H1 (cell line): ENCODE data around the gene CMSS1. TPM values are rescaled to one million over a fixed set of nuclear protein-coding genes. Genes with fewer than 3 reads are reported as not detected.

Source experiments
- CTCF ChIA-PET: fragments of 300-600 bp; sonication (Branson Sonifier 250); formaldehyde crosslinking; loops from one replicate; lab custom pipeline; 2021; ENCODE audit not compliant: partially characterized antibody; lab: Charles Lee
- POLR2A ChIA-PET: fragments of 300-600 bp; sonication (Branson Sonifier 250); formaldehyde crosslinking; loops from one replicate; lab custom pipeline; 2021; ENCODE audit warnings: inconsistent platforms; ENCODE audit not compliant: partially characterized antibody; lab: Charles Lee
- DNase-seq, 2 experiments: peaks; one replicate each; pipeline versions ENCODE4 v3.0.0 to v3.0.0-alpha.2; 2010 to 2022; ENCODE audit warnings: low spot score in 2 of 2, low read depth in 1 of 2, mixed read lengths in 1 of 2
- FAIRE-seq: peaks from 2 replicates; lab custom pipeline; 2011; peaks lifted over from hg19 to GRCh38; lab: Jason Lieb, UNC
- H2AFZ ChIP-seq: 2 replicates; pipeline ENCODE4 v1.8.1; 2012; ENCODE audit warnings: low read length, inconsistent platforms
- H2AK5ac ChIP-seq: 2 replicates; pipeline ENCODE4 v1.6.1; 2013; ENCODE audit warnings: low read depth, low read length
- H2BK120ac ChIP-seq: replicated peaks from 2 replicates; pipeline ENCODE3; 2013; ENCODE audit warnings: low read depth, low read length, inconsistent platforms
- H2BK12ac ChIP-seq: 2 replicates; pipeline ENCODE4 v1.6.1; 2013; ENCODE audit warnings: low read depth, low read length
- H2BK15ac ChIP-seq: 2 replicates; pipeline ENCODE4 v1.6.1; 2013; ENCODE audit warnings: low read length
- H2BK20ac ChIP-seq: 2 replicates; pipeline ENCODE4 v1.6.1; 2013; ENCODE audit warnings: low read length
- H2BK5ac ChIP-seq: 2 replicates; pipeline ENCODE4 v1.6.1; 2013; ENCODE audit warnings: low read depth, low read length
- H3K14ac ChIP-seq: 2 replicates; pipeline ENCODE4 v1.6.1; 2013; ENCODE audit warnings: inconsistent platforms; ENCODE audit not compliant: insufficient read length
- H3K18ac ChIP-seq: 2 replicates; pipeline ENCODE4 v1.6.1; 2013; ENCODE audit warnings: low read length; ENCODE audit errors: extremely low read depth
- H3K23ac ChIP-seq: 2 replicates; pipeline ENCODE4 v1.6.1; 2013; ENCODE audit warnings: inconsistent platforms; ENCODE audit not compliant: insufficient read length
- H3K23me2 ChIP-seq: 2 replicates; pipeline ENCODE4 v1.6.1; 2013; ENCODE audit warnings: low read depth, low read length
- H3K27ac ChIP-seq: 2 replicates; pipeline ENCODE4 v1.6.1; 2011; ENCODE audit warnings: low read depth, low read length, inconsistent platforms
- H3K27me3 ChIP-seq, 4 experiments: replicated peaks in 1 of 4; 1 replicate in 1 of 4; 2 replicates in 3 of 4; pipeline versions ENCODE4 v1.6.1 to v1.8.1; 2011 to 2013; ENCODE audit warnings: low read length in 3 of 4, mild to moderate bottlenecking in 3 of 4, inconsistent platforms in 2 of 4, mixed read lengths in 2 of 4, moderate library complexity in 1 of 4; ENCODE audit not compliant: control insufficient read depth in 3 of 4, insufficient read depth in 3 of 4; ENCODE audit errors: extremely low read depth in 1 of 4
- H3K36me3 ChIP-seq, 4 experiments: 2 replicates each; pipeline versions ENCODE4 v1.6.1 to v1.8.1; 2011 to 2013; ENCODE audit warnings: mild to moderate bottlenecking in 4 of 4, low read length in 3 of 4, moderate library complexity in 2 of 4, control low read depth in 1 of 4, inconsistent platforms in 1 of 4; ENCODE audit not compliant: insufficient read depth in 4 of 4, control insufficient read depth in 2 of 4
- H3K4ac ChIP-seq: replicated peaks from 2 replicates; pipeline ENCODE3; 2013; ENCODE audit warnings: low read length, low read depth, mixed read lengths, inconsistent platforms; ENCODE audit not compliant: insufficient read length
- H3K4me1 ChIP-seq, 4 experiments: replicated peaks in 1 of 4; 1 replicate in 1 of 4; 2 replicates in 3 of 4; pipeline versions ENCODE4 v1.6.1 to v1.8.1; 2011 to 2013; ENCODE audit warnings: low read length in 3 of 4, inconsistent platforms in 2 of 4, mixed read lengths in 1 of 4; ENCODE audit not compliant: insufficient read depth in 4 of 4, control insufficient read depth in 3 of 4
- H3K4me2 ChIP-seq, 2 experiments: 2 replicates each; pipeline versions ENCODE4 v1.6.1 to v1.8.1; 2011 to 2013; ENCODE audit warnings: low read depth in 2 of 2, low read length in 2 of 2, control low read depth in 1 of 2, inconsistent platforms in 1 of 2, mild to moderate bottlenecking in 1 of 2; ENCODE audit not compliant: insufficient read depth in 1 of 2
- H3K4me3 ChIP-seq, 4 experiments: fragments of 200-600, 300-600 bp in 1 of 4; sonication (generic), shearing (Covaris generic), sonication (Bioruptor Twin) in 1 of 4; 2 replicates each; pipeline versions ENCODE4 v1.5.1 to v1.8.1; 2011 to 2016; ENCODE audit warnings: low read length in 4 of 4, low read depth in 3 of 4, control low read depth in 2 of 4, inconsistent platforms in 2 of 4, mild to moderate bottlenecking in 2 of 4, mixed read lengths in 1 of 4, moderate library complexity in 1 of 4; ENCODE audit not compliant: insufficient read depth in 2 of 4; ENCODE audit errors: extremely low read depth in 1 of 4
- H3K56ac ChIP-seq: replicated peaks from 2 replicates; pipeline ENCODE3; 2013; ENCODE audit warnings: low read depth, mild to moderate bottlenecking, mixed read lengths, low read length, inconsistent platforms; ENCODE audit not compliant: insufficient read length
- H3K79me1 ChIP-seq: 2 replicates; pipeline ENCODE4 v1.6.1; 2013; ENCODE audit warnings: low read depth, low read length, control low read depth
- H3K79me2 ChIP-seq, 2 experiments: 2 replicates each; pipeline versions ENCODE4 v1.6.1 to v1.8.1; 2012 to 2013; ENCODE audit warnings: low read length in 2 of 2, mild to moderate bottlenecking in 2 of 2, inconsistent platforms in 1 of 2; ENCODE audit not compliant: insufficient read depth in 2 of 2, control insufficient read depth in 1 of 2
- H3K9ac ChIP-seq, 4 experiments: replicated peaks in 1 of 4; 1 replicate in 1 of 4; 2 replicates in 3 of 4; pipeline versions ENCODE4 v1.6.1 to v1.8.1; 2011 to 2013; ENCODE audit warnings: low read depth in 3 of 4, low read length in 3 of 4, control low read depth in 2 of 4, mild to moderate bottlenecking in 2 of 4, moderate library complexity in 2 of 4, inconsistent platforms in 1 of 4; ENCODE audit errors: extremely low read depth in 1 of 4
- H3K9me3 ChIP-seq, 2 experiments: 2 replicates each; pipeline versions ENCODE4 v1.6.1 to v1.8.1; 2012 to 2013; ENCODE audit warnings: mild to moderate bottlenecking in 2 of 2, moderate library complexity in 2 of 2, control low read depth in 1 of 2, inconsistent platforms in 1 of 2, low read depth in 1 of 2, low read length in 1 of 2, mixed read lengths in 1 of 2; ENCODE audit not compliant: insufficient read depth in 2 of 2
- H4K20me1 ChIP-seq, 2 experiments: replicated peaks in 1 of 2; 2 replicates each; pipeline versions ENCODE3 to v1.8.1; 2011 to 2013; ENCODE audit warnings: inconsistent platforms in 2 of 2, low read length in 2 of 2, mild to moderate bottlenecking in 1 of 2; ENCODE audit not compliant: insufficient read depth in 2 of 2, control insufficient read depth in 1 of 2
- H4K5ac ChIP-seq: 2 replicates; pipeline ENCODE4 v1.6.1; 2013; ENCODE audit warnings: low read length, low read depth, mixed read lengths, inconsistent platforms; ENCODE audit not compliant: insufficient read length
- H4K8ac ChIP-seq: 2 replicates; pipeline ENCODE4 v1.8.0; 2013; ENCODE audit warnings: mild to moderate bottlenecking, moderate library complexity, low read length, inconsistent platforms; ENCODE audit not compliant: insufficient read depth; ENCODE audit errors: extremely low read depth
- H4K91ac ChIP-seq: replicated peaks from 2 replicates; pipeline ENCODE3; 2013; ENCODE audit warnings: low read length, mixed read lengths, inconsistent platforms; ENCODE audit not compliant: insufficient read length
- ASH2L ChIP-seq: fragments of 200-600, 300-600 bp; sonication (generic); IDR thresholded peaks from one replicate; pipeline ENCODE4 v1.7.1; 2017; ENCODE audit warnings: low read length
- CBX5 ChIP-seq: fragments of 300-800, 300-1000 bp; sonication (generic); IDR thresholded peaks from 2 replicates; pipeline ENCODE4 v1.7.1; 2016; ENCODE audit warnings: antibody characterized with exemption, low read length, low read depth
- EP300 ChIP-seq, 2 experiments: IDR thresholded peaks; 1 replicate in 1 of 2; 2 replicates in 1 of 2; pipeline ENCODE4 v1.6.1; 2011 to 2012; ENCODE audit warnings: low read depth in 2 of 2, low read length in 2 of 2, mild to moderate bottlenecking in 2 of 2, borderline replicate concordance in 1 of 2, inconsistent platforms in 1 of 2, moderate library complexity in 1 of 2
- HDAC6 ChIP-seq: IDR thresholded peaks from one replicate; pipeline ENCODE4 v1.7.1; 2012; ENCODE audit warnings: low read depth, mild to moderate bottlenecking, inconsistent platforms, low read length, moderate library complexity
- JUN ChIP-seq: IDR thresholded peaks from 2 replicates; pipeline ENCODE4 v1.6.1; 2011; ENCODE audit warnings: low read depth, mild to moderate bottlenecking, improper control_type of control experiment, low read length
- JUND ChIP-seq: IDR thresholded peaks from 2 replicates; pipeline ENCODE4 v1.6.1; 2011; ENCODE audit warnings: mild to moderate bottlenecking, improper control_type of control experiment, low read length
- POLR2A ChIP-seq, 2 experiments: IDR thresholded peaks; 1 replicate in 1 of 2; 2 replicates in 1 of 2; pipeline ENCODE4 v1.6.1; 2011; ENCODE audit warnings: low read depth in 2 of 2, low read length in 2 of 2, mild to moderate bottlenecking in 2 of 2; ENCODE audit errors: control extremely low read depth in 1 of 2
- SP2 ChIP-seq: IDR thresholded peaks from 2 replicates; pipeline ENCODE4 v1.6.1; 2012; ENCODE audit warnings: mild to moderate bottlenecking, low read length, inconsistent platforms
- SUZ12 ChIP-seq: fragments of 200-600 bp; sonication (generic); IDR thresholded peaks from 2 replicates; pipeline ENCODE4 v1.6.1; 2012; ENCODE audit warnings: mild to moderate bottlenecking, inconsistent platforms, low read length, moderate library complexity, mixed read lengths
- YY1 ChIP-seq: IDR thresholded peaks from 2 replicates; pipeline ENCODE4 v1.6.1; 2011; ENCODE audit warnings: low read depth, mild to moderate bottlenecking, low read length
- ZNF274 ChIP-seq: IDR thresholded peaks from 2 replicates; pipeline ENCODE4 v1.7.0; 2012; ENCODE audit warnings: low read length, borderline replicate concordance; ENCODE audit errors: extremely low read depth
- WGBS, 2 experiments: shearing (Covaris generic) in 1 of 2; methylation state at CpG; one replicate each; pipeline versions ENCODE4 v1.1.6 to v1.1.7; 2013 to 2015; ENCODE audit warnings: low lambda C conversion rate in 2 of 2, mixed read lengths in 2 of 2, inconsistent platforms in 1 of 2, low coverage in 1 of 2, missing lambda C conversion rate in 1 of 2; ENCODE audit not compliant: insufficient replicate concordance in 2 of 2, insufficient coverage in 1 of 2, insufficient read length in 1 of 2; ENCODE audit errors: extremely low coverage in 1 of 2, missing lambda C conversion rate in 1 of 2; 5-methylcytosine and 5-hydroxymethylcytosine counted together
- polyA plus RNA-seq, 7 experiments: library from polyadenylated mRNA; depleted of rRNA in 3 of 7; stranded (reverse) in 5 of 7; unstranded in 2 of 7; fragments of >200 nt in 5 of 7; fragments of 200-250 nt in 2 of 7; gene quantifications; 1 replicate in 5 of 7; 2 replicates in 1 of 7; 4 replicates in 1 of 7; pipeline versions ENCODE4 v1.2.1 to v1.2.3, GENCODE V29; 2011 to 2013; ENCODE audit warnings: missing spikeins in 2 of 7, mixed read lengths in 2 of 7
- total RNA-seq: library from RNA; stranded (reverse); fragmentation: NEBNext Ultra II Directional; extraction: Animal tissue kit (Norgen Biotek cat#: 25700); gene quantifications from 2 replicates; pipeline ENCODE4 v1.2.1, GENCODE V29; 2021

CMSS1 gene
- total and polyA plus RNA-seq, 2 of the 8 experiments (the other 6 are each of a cell fraction or from before 2014, with no cell fraction given) = 15.2 to 75.1 TPM

DNA sequence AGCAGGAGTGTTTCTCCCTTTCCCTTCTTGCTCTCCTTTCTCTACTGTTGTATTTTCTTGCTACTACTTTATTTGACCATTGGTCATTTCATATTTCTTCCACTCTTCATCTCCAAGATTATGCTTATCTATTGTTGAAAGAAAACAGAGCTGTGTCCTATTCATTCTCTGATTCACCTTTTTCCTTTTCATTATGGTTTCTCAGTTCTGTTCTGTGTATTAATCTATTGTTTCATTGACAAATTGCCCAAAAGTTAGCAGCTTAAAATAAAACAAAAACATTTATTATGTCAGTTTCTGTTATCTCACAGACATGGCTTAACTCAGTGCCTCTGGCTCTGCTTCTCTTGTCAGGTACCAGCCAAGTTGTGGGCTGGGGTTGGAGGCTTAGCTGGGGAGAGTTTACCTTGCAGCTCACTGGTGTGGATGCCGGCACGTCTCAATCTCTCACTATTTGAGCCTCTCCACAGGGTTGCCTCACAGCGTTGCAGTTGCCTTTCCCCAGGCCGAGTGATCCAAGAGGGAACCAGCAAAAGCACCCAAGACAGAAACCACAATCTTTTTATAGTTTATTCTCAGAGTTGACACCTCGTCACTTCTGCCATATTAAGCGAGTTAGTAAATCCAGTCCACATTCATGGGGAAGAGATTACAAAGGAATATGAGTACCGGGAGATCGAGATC is 333.5 kb downstream of the CMSS1 start:
- WGBS, 2 experiments = 88% methylated on average over 8 of the region's 8 CpGs; no CpG with 5 or more reads in 1 of the 2 experiments

More for the DNA sequence above, 333.5 kb downstream of the CMSS1 start:
- no peak for FAIRE-seq
- Histone ChIP-seq H3K56ac (no peak overlapping the region), H2BK15ac (no peak overlapping the region), H3K18ac (no peak overlapping the region), H4K91ac (no peak overlapping the region), H3K27me3 (no peaks in the 10 kb centered on the region), H3K27ac (no peak overlapping the region), H2BK120ac (no peak overlapping the region), H3K4ac (no peak overlapping the region), H3K4me1 (no peaks in the 10 kb centered on the region), H3K23ac (no peak overlapping the region), H3K36me3 (peaks cover 0 to 11% (median 2%) of the 10 kb centered on the region in 4 experiments; a peak in 3 of 8 replicates), H3K14ac (no peak overlapping the region), H2BK12ac (no peak overlapping the region), H3K9ac (no peak overlapping the region), H2BK5ac (no peak overlapping the region), H3K4me2 (no peak overlapping the region), H3K79me1 (no peaks in the 10 kb centered on the region), H4K8ac (no peak overlapping the region), H4K5ac (no peak overlapping the region), H3K9me3 (peaks cover 6 to 9% of the 10 kb centered on the region in 2 experiments; a peak in 2 of 4 replicates), H3K79me2 (no peaks in the 10 kb centered on the region)
- CTCF ChIA-PET = interaction anchor here (0.8 to 1.4 kb wide), 2 partner anchors 14 to 59 kb away, joined by 3 to 4 read pairs; no protein-coding TSS in a partner anchor
- POLR2A ChIA-PET = interaction anchor here (0.6 kb wide), 1 partner anchor 319 kb away, joined by 3 read pairs; no protein-coding TSS in a partner anchor
- TF ChIP-seq JUND (no peak), POLR2A (IDR thresholded peaks at IDR 0.05; ENCODE audit: control extremely low read depth in 1 of 2, low read depth in 2 of 2, low read length in 2 of 2) (no peak), HDAC6 (no peak), CBX5 (no peak), ZNF274 (no peak), EP300 (IDR thresholded peaks at IDR 0.05; ENCODE audit: borderline replicate concordance in 1 of 2, low read depth in 2 of 2, low read length in 2 of 2) (no peak), YY1 (no peak), SP2 (no peak), SUZ12 (no peak), JUN (no peak), ASH2L (no peak)
- TF ChIP-seq, all 59 proteins: peak for 0
- no peak for DNase-seq
- H2BK20ac ChIP-seq = no peak overlapping the region
- no peaks in the 10 kb centered on the region for H3K23me2 ChIP-seq
- no peak overlapping the region for H2AFZ ChIP-seq
- no peaks in the 10 kb centered on the region for H4K20me1 ChIP-seq
- no peak overlapping the region for H2AK5ac ChIP-seq
- H3K4me3 ChIP-seq = no peak overlapping the region
